PFSK-1 (cell line): ENCODE data around the gene GAST.

Experiments used
- FOXP2 ChIP-seq: optimal IDR thresholded peaks from 2 replicates; pipeline ENCODE3; 2011; ENCODE audit warnings: borderline replicate concordance, control low read depth, inconsistent platforms; ENCODE audit not compliant: insufficient read depth; ENCODE audit errors: extremely low read length, extremely low read depth
- POLR2AphosphoS5 ChIP-seq: IDR thresholded peaks from 2 replicates; pipeline ENCODE4 v1.6.1; 2012; ENCODE audit warnings: low read depth, mild to moderate bottlenecking, control low read depth, low read length, moderate library complexity
- REST ChIP-seq, 2 experiments: IDR thresholded peaks; 2 replicates each; pipeline versions ENCODE4 v1.6.1 to v1.8.0; 2011 to 2012; ENCODE audit warnings: low read depth in 2 of 2, low read length in 2 of 2, control low read depth in 1 of 2, inconsistent platforms in 1 of 2, mild to moderate bottlenecking in 1 of 2, moderate library complexity in 1 of 2; ENCODE audit not compliant: insufficient read depth in 1 of 2
- SIN3A ChIP-seq: IDR thresholded peaks from 2 replicates; pipeline ENCODE4 v1.6.1; 2012; ENCODE audit warnings: mild to moderate bottlenecking, low read length, moderate library complexity, borderline replicate concordance; ENCODE audit not compliant: insufficient read depth
- TAF1 ChIP-seq: IDR thresholded peaks from 2 replicates; pipeline ENCODE4 v1.6.1; 2012; ENCODE audit warnings: low read length, control low read depth, borderline replicate concordance; ENCODE audit not compliant: insufficient read depth

Gene GAST

GRCh38 chr17:41751288-41751687 lies 39.2 kb downstream of the GAST start:
- TF ChIP-seq SIN3A (no peak), FOXP2 (no peak)

GRCh38 chr17:41754066-41754465 lies 41.9 kb downstream of the GAST start:
- TF ChIP-seq TAF1: no peak
- no peak for TF ChIP-seq SIN3A
- no peak for TF ChIP-seq REST (IDR thresholded peaks at IDR 0.05; ENCODE audit: insufficient read depth in 1 of 2, low read depth in 2 of 2, low read length in 2 of 2)
- TF ChIP-seq FOXP2: no peak
- no peak for TF ChIP-seq POLR2AphosphoS5

- no peak for TF ChIP-seq FOXP2
- TF ChIP-seq TAF1: no peak
- TF ChIP-seq REST (IDR thresholded peaks at IDR 0.05; ENCODE audit: insufficient read depth in 1 of 2, low read depth in 2 of 2, low read length in 2 of 2): no peak
- no peak for TF ChIP-seq POLR2AphosphoS5
- no peak for TF ChIP-seq SIN3A
Measured at GRCh38 chr17:41758601-41759000, 46.5 kb downstream of the GAST start.

- no peak for TF ChIP-seq REST (IDR thresholded peaks at IDR 0.05; ENCODE audit: insufficient read depth in 1 of 2, low read depth in 2 of 2, low read length in 2 of 2)
- no peak for TF ChIP-seq POLR2AphosphoS5
- no peak for TF ChIP-seq TAF1
- TF ChIP-seq SIN3A: no peak
- TF ChIP-seq FOXP2: no peak
Measured at GRCh38 chr17:41760878-41761277, 48.7 kb downstream of the GAST start.

- no peak for TF ChIP-seq TAF1
Measured at GRCh38 chr17:41762391-41762790, 50.3 kb downstream of the GAST start.

- TF ChIP-seq SIN3A (no peak), REST (IDR thresholded peaks at IDR 0.05; ENCODE audit: insufficient read depth in 1 of 2, low read depth in 2 of 2, low read length in 2 of 2) (no peak), TAF1 (no peak), FOXP2 (no peak), POLR2AphosphoS5 (no peak)
Measured at GRCh38 chr17:41762841-41763240, 50.7 kb downstream of the GAST start.
